NCI-H69 (cell line): ENCODE data around the gene PCNX1.
A peak's percentile ranks its signal among the peaks of the same experiment; 100 is the strongest.

Source experiments
- DNase-seq: peaks from one replicate; lab custom pipeline; 2025; lab: John Stamatoyannopoulos, UW

The PCNX1 gene

DNA sequence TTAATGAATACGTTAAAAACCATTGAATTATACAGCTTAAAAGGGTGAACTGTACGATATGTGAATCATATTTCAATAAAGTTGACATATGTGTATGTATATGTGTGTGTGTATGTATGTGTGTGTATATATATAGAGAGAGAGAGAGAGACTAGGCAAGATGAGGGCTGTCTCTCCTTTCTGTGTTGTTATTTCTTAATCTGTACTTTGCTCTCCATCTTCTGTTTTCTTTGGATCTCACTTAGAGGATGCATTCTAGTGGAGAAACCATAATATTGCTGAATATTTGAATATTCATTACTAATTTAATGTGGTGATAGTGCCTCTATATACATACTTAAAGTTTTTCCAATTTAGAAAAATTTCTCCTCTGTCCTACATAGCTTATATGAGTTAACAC lies 50.5 kb downstream of the PCNX1 start:
- DNase-seq: no peak

DNA sequence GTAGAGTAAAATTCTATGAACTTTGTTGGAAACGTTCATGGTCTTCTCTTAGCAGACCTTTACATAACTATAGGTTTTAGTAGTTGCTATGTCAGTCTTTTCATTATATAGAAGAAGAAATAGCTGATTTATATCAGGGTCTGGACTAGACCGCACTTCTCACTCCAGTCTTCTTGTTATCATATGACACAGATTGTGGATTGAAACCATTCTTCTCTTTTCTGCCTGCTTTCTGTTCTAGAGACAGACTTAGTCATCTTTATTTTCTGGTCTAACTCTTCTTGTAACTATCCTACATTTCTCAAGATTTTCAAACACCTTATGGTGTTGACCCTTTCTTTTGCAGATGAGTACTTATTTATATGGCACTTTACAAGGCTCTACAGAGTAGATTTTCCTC lies 55.7 kb downstream of the PCNX1 start:
- DNase-seq: no peak

DNA sequence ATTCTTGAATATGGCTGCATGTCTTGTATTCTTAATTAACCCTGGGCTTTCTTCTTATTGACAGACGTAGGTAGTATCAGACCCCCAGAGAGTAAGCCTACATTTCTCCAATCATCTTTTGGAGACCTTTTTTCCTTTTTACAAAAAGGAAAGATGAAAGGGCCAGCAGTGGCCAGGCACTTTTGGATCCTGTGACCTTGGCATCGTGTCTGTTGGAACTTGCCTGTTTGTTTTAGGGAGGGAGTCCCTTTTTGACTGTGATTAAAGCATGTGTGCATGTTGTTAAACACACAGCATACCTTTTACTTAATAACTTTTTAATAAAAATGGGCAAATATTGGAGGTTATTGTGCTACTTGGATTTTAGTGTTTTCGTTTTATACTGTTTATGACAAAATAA lies 57.2 kb downstream of the PCNX1 start:
- no peak for DNase-seq

DNA sequence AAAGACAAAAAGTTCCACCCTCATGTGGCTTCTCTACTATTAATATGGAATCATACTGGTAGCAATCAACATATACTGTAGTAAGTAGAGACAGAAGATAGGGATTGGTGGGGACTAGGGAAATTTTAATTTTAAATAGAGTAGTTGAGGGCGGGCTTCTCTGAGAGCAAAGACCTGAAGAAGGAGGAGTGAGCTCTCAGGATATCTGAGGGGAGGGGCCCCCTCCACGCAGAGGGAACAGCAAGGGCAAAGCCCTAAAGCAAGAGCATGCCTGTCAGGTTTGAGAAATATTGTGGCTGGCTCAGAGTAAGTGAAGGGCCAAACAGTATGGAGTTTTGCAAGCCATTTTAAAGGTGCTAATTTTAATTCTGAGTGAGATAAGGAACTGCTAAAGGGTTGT lies 64.3 kb downstream of the PCNX1 start:
- no peak for DNase-seq

DNA sequence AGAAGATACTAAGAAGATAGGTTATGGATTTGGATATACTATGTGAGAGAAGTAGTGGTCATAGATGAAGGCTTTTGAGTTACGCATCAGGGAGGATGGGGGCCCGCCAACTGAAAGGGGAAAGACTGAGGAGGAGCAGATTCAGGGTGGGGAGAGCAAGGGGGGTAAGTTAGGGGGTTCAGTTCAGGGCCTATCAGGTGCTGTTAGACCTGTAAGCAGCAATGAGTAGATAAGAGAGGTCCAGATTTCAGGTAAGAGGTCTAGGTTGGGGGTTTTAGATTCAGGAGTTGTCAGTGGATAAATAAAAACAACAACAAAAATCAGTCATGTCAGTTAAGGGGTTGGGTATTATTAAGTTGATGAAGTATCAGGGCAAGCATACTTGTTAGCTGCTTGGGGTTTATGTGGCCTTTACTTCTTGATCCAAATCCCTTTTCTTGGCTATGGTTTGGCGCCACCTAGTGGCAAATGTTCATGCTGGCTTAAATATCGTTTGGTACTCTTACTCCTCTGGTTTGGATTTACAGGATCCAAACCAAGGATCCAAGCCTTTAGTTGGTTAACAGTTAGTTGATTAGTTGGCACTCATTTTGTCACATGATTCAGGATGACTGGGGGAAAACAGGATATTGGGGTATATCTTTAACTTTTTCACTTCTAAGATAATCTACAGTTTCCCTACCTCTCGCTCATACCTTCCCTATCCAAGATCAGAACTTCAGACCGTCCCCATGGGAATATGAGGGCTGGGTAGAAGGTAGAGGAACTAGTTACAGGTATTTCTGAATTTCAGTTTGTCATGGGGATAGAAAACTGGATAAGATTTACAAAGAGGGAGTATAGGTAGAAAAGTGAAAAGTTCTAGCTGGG lies 65.1 kb downstream of the PCNX1 start:
- peak; percentile 84 for DNase-seq

DNA sequence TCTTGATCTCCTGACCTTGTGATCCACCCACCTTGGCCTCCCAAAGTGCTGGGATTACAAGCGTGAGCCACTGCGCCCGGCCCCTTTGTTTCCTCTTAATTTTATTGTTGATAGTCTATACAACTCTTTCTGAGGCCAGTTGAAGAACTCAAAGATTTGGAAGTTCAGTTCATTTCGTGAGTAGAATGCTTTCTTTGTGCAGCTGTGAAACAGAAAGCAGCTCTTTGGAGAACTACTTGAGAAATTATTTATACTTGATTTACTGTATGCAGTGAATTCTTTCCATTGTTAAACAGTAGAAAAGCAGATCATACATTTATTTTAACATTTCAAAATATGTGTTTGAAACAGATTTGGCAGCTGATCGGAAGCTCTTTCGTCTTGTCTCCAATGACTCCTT lies 69.3 kb downstream of the PCNX1 start:
- no peak for DNase-seq

DNA sequence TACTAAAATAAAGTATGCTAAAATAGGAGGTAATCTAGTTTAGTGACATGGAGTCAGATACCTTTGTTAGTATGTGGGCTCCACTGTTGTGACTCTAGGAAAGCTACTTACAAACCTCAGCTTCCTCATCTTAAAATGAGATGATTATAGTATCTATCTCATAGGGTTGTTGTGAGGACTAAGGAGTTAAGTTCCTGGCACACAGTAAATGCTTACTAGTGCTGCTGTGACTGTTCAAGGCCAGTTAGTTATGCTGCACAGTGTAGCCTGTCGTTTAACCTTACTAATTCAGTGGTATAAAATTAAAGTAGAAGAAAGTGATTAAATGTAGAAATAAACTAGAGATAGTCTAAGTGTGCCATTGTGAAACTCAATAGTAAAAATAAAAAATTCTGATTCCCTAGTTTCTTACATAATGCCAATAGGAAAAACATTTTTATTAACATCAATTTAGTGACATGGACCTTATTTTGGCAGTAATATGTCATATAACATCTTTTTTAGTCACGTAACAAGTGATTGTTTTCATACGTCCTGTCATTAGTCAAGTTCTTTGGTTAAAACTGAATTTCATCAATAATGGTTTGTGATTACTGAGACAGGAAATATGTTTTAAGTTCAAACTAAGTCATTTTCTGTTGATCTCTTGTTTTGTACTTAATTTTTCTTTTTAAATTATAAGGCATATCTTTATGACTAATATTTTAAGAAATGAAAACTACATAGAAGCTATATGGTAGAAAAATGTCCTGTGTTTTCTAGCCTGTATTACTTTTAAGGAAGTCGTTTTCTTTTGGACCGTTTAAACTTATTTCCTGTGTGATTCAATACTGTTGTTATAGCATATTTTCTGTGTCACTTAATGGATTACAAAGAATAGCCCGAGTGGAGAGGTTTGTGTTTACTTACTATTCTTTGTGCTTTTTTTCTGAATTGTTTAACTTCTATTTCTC lies 74.0 kb downstream of the PCNX1 start:
- DNase-seq: peak; percentile 4

DNA sequence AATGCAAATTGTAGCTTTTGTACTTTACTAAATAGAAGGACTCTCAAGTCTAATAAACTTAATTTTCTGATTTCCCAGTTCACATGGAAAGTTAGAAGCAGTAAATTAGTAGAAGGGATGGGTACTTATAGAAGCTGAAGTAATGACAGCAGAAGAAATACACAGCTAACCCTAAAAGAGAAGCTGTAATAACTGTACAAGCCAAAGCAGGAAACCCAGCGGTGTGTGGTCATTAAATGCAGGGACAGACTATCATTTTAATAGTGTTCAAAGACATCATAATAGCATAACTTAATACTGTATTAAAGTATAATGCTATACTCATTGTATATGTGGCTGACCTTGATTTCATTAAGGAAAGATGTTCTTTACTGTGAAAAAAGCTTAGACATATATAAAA lies 74.9 kb downstream of the PCNX1 start:
- DNase-seq: peak; percentile 25

DNA sequence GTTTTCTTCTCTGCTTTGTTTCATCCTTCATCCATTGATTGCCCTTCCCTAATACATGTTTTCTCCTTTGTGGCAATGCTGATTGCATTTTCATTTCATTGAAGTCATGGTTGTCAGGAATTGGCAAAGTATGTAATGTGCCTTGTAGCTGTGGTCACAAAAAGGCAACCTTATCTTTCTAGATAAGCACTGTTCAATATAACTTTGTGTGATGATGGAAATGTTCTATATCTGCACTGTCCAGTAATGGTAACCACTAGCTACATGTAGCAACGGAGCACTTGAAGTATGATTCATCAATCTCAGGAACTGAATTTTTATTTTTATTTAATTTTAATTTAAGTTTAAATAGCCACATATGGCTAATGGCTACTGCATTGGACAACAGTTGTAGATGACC lies 79.8 kb downstream of the PCNX1 start:
- DNase-seq: no peak

DNA sequence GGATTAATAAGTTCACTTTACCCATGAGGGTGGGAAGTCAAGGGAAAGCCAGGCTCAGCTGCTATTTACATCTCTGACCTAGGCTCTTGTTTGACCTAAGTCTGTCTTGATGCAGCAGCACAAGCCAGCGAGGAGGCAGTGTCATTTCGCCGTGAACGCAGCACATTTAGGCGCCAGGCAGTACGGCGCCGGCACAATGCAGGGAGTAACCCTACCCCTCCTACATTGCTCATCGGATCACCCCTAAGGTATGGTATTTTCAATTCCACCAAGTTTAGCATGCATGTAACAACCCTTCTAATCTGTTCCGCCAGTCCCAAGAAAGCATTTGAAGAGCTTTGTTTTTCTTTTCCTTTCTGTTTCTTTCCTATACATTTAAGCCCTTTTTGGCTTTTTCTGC lies 81.2 kb downstream of the PCNX1 start:
- DNase-seq: no peak

DNA sequence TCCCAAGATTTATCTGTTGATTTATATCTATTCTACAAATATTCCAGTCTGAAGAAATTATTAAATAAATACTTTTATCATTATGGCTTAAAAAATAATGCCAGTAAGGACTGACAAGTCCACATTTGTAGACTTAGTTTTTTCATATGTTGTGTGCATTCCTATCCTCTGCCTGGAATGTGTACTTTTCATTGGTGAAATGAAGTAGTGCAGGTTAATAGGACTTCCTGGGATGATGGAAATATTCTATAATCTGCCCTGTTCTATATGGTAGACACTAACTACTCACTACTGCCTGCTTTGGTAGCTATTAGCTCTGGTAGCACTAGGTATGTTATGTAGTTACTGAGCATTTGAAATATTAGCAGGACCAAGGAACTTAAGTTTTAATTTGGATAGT lies 86.7 kb downstream of the PCNX1 start:
- DNase-seq: no peak

DNA sequence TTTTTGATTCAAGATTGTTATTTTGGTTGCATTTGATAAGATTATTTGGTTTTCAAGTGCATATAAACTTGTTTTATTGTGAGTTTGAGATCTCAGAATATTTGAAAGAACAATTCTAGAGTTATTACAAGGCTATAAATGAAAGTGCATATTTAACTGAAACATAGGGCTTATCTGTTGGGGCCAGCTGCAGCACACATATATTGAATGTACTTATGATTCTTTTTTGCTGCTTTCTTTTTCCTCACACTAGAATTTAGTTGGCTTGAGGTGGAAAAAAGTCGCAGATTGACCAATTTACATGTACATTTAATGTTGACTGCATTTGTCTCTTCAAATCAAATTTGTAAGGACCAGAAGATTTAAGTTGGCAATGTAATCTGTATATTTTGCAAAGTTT lies 88.0 kb downstream of the PCNX1 start:
- no peak for DNase-seq

DNA sequence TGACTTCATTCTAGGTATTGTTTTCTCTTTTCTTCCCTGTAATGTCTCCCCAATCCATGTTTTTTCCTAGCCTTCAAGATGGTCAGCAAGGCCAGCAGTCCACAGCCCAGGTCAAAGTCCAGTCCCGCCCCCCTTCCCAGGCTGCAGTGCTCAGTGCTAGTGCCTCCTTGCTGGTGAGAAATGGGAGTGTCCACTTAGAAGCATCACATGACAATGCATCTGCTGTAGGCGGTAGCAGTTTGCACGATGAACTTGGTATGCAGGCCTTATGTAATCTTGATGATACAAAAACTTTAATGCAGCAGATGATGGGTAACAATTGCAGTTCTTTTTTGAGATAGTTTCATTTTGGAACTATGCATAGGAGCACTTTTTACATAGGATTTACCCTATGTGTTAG lies 88.4 kb downstream of the PCNX1 start:
- DNase-seq: peak; percentile 4

DNA sequence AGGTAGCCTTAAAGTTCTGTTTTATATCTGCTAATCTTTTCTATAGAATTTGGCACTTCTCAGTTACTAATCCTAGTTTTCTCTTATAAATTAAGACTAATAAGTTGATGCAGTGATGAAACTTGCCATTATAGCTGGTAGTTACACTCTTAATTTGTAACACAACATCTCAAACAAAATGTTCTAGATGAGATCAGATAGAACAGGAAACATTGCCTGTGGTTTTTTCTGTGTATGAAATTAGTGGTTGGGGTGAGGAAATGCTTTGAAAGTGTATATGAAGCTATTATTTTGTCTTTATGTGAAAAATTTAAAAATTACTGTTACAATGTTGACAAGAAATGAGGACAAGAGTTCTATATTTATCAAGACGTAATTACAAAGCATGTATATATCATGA lies 91.9 kb downstream of the PCNX1 start:
- DNase-seq: no peak

DNA sequence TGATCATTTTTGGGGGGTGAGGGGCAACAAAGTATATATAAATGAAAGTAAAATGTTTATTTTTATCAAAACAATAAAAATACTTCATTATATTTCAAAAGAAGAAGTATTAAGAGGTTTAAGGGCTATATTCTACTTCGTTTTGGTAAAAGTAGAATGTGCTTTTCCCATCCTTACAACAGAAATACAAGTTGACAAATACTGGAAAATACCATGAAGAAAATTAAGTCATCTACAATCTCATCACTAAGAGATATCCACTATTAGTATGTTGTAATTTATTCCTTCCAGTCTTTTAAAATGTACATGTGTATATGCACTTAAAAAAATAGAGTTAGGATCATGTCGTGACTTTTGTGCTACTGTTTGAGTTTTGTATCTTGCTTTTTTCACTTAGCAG lies 92.8 kb downstream of the PCNX1 start:
- DNase-seq: no peak

DNA sequence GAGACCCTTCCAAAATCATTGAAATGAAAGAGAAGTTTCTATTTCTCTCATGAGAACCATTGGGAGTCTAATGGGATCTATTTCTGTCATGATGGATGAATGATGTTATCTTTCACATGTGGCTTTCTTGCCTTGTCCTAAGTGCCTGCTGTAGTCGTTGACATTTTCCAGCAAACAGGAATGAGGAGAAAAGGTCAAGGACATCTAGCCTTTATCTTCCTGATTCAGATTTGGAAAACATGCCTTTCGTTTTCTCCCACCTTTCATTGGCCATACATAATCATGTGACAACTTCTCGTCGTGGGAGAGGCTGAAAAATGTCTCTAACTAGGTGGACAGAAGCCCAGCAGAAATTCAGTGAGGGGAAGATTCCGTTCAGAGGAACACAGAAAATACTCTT lies 94.5 kb downstream of the PCNX1 start:
- no peak for DNase-seq

DNA sequence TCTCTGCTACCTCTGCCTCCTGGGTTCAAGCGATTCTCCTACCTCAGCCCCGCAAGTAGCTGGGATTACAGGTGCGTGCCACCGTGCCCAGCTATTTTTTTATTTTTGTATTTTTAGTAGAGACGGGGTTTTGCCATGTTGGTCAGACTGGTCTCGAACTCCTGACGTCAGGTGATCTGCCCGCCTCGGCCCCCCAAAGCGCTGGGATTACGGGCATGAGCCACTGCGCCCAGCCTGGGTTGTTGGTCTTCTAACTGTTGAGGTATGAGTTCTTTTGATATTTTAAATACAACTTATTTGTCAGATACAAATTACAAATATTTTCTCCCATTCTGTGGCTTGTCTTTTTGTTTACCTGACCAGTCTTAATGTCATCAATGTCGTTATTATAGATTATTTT lies 95.9 kb downstream of the PCNX1 start:
- DNase-seq: no peak

DNA sequence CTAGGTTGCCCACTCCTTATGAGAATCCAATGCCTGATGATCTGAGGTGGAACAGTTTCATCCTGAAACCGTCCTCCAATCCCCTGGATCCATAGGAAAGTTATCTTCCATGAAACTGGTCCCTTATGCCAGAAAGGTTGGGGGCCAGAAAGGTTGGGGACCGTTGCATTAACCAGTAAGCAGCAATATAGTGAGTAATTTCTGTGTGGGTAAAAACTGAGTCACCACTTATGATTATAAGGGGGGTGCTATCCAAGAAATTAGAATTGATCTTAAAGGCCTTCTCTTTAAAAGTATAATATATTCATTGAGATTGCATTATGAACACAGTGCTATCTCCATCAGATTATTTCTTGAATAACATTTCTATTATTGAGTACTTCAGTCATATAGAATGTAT lies 97.2 kb downstream of the PCNX1 start:
- DNase-seq: no peak

DNA sequence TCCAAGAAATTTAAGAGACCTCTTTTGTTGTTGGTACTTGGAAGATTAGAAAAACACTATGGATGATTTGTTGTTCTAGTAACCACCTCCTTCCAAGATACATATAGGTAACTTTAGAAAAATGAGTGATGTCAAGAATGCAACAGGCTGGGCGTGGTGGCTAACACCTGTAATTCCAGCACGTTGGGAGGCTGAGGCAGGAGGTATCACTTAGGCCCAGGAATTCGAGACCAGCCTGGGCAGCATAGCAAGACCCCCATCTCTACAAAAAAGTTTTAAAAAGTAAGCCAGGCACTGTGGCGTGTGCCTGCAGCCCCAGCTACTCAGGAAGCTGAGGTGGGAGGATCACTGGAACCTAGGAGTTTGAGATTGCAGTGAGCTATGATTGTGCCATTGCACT lies 97.8 kb downstream of the PCNX1 start:
- DNase-seq: no peak

DNA sequence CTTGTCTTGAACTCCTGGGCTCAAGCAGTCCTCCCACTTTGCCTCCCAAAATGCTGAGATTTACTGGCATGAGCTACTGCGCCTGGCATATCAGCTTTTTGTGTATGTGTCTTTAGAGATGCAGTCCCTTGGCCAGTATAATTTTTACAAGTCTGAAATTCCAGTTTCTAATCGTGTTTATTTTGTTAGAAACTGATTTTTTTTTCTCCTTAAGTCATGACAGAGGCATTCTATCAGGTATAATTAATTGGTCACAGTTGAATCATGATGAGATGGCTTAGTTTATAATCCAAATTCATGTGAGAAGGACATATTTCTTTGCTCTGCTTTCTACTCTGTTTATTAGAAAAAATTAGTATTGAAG lies 98.9 kb downstream of the PCNX1 start:
- DNase-seq: no peak

DNA sequence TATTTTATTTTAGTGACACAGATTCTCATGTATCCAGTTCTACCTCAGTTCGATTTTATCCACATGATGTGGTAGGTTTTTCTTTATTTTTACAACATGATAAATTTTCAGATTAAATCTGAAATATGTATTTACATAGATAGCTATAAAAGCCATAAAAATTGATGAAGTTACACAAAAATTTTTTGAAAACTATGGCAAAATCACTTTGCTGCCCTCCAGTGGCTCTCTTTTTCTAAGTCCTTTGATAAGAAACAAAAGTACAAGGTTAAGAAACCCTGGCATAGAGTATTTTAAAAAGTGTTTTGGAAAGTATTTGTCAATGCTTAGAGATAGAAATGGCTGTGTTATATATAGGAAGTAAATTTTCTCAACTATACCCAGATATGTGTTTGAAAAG lies 104.2 kb downstream of the PCNX1 start:
- DNase-seq: no peak

DNA sequence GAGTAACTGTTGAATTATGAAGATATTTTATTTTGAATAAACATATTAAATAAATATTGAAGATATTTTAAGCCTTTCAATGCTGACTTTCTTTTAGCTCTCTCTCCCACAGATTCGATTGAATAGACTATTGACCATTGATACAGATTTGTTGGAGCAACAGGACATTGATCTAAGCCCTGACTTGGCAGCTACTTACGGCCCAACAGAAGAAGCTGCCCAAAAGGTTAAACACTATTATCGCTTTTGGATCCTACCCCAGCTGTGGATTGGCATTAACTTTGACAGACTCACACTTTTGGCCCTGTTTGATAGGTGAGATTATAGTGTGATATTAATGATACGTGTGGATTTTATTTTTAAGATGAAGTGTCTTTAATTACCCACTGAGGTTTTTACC lies 105.6 kb downstream of the PCNX1 start:
- no peak for DNase-seq

DNA sequence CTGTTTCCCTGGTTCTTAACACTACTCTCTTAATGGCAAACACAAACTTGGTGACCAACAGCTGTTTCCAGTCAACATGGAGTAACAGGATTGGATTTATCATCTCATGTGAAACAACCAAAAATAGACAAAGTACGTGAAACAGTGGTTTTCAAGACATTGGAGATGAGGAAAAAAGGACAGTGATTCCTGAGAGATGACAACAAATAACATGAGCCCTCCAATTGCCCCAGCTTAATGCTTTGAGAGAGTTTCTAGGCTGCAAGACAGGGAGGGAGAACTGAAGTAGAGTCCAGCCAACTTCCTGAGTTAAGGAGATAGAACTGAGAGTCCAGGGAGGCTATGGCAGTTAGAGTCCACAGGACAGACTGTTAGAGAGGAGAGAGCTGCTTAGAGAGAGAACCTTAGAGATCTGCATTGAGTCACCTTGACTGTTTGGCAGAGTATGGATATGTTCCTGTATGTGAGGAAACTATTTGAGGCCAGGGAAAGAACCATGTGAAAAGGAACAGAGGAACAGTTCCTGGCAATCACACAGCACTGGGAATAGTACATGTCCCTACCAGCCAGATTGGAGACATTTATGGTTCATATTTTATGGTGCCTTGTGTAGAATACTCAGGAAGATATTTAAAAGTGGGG lies 106.4 kb downstream of the PCNX1 start:
- DNase-seq: no peak
